Measurements from ENCODE around the gene TSR1.

Gene TSR1

GRCh38 chr17:2380950-2381649 is 44.8 kb upstream of the TSR1 start:
- intact Hi-C loops (cut with DNase I; ENCODE audit: low total_unique reads): loop anchor here (1.0 to 10.0 kb wide), 2 partner anchors 35 to 274 kb away; no protein-coding TSS in a partner anchor
- Histone ChIP-seq H3K27me3 (no peaks in the 10 kb centered on the region), H3K27ac (no peak overlapping the region), H3K4me1 (peaks cover 0 to 19% (median 3%) of the 10 kb centered on the region in 4 donors), H3K9me3 (no peaks in the 10 kb centered on the region), H3K4me3 (no peak overlapping the region), H3K36me3 (peaks cover under 1 to 73% (median 45%) of the 10 kb centered on the region in 3 donors)
- TF ChIP-seq CTCF (IDR thresholded peaks at IDR 0.05): no peak
- DNase-seq: no peak

GRCh38 chr17:2380226-2380922 is 44.1 kb upstream of the TSR1 start:
- TF ChIP-seq CTCF (IDR thresholded peaks at IDR 0.05): no peak
- Histone ChIP-seq H3K27ac (no peak overlapping the region), H3K36me3 (peaks cover 0 to 73% (median 45%) of the 10 kb centered on the region in 3 donors), H3K9me3 (no peaks in the 10 kb centered on the region), H3K4me3 (no peak overlapping the region), H3K4me1 (peaks cover 0 to 19% (median 3%) of the 10 kb centered on the region in 4 donors), H3K27me3 (no peaks in the 10 kb centered on the region)
- no peak for DNase-seq
- intact Hi-C loops (cut with DNase I; ENCODE audit: low total_unique reads): loop anchor here (10.0 kb wide), 1 partner anchor 274 kb away; no protein-coding TSS in a partner anchor

- H3K9me3 ChIP-seq: no peaks in the 10 kb centered on the region
- intact Hi-C loops (cut with DNase I; ENCODE audit: low total_unique reads): loop anchor here (10.0 kb wide), 1 partner anchor 275 kb away; no protein-coding TSS in a partner anchor
- TF ChIP-seq CTCF (IDR thresholded peaks at IDR 0.05): no peak
- H3K4me3 ChIP-seq: no peak overlapping the region
- H3K4me1 ChIP-seq: peaks cover 0 to 19% (median 3%) of the 10 kb centered on the region in 4 donors
- no peaks in the 10 kb centered on the region for H3K27me3 ChIP-seq
- DNase-seq: no peak
- H3K27ac ChIP-seq: no peak overlapping the region
- peaks cover 0 to 71% (median 47%) of the 10 kb centered on the region in 3 donors for H3K36me3 ChIP-seq
Measured at GRCh38 chr17:2379489-2380225, 43.4 kb upstream of the TSR1 start.

GRCh38 chr17:2378905-2379304 is 42.6 kb upstream of the TSR1 start:
- Histone ChIP-seq H3K9me3 (no peaks in the 10 kb centered on the region), H3K27ac (no peak overlapping the region), H3K36me3 (peaks cover 0 to 74% (median 55%) of the 10 kb centered on the region in 3 donors), H3K4me3 (no peak overlapping the region), H3K4me1 (peaks cover 0 to 19% (median 3%) of the 10 kb centered on the region in 4 donors), H3K27me3 (no peaks in the 10 kb centered on the region)
- TF ChIP-seq CTCF (IDR thresholded peaks at IDR 0.05): no peak
- DNase-seq: no peak
- intact Hi-C loops (cut with DNase I; ENCODE audit: low total_unique reads): no loop called here

GRCh38 chr17:2377659-2378058 is 41.4 kb upstream of the TSR1 start:
- intact Hi-C loops (cut with DNase I; ENCODE audit: low total_unique reads): no loop called here
- Histone ChIP-seq H3K9me3 (no peaks in the 10 kb centered on the region), H3K36me3 (peaks cover 6 to 87% (median 67%) of the 10 kb centered on the region in 3 donors), H3K4me1 (peaks cover 0 to 10% (median under 1%) of the 10 kb centered on the region in 4 donors), H3K27me3 (no peaks in the 10 kb centered on the region), H3K4me3 (no peak overlapping the region), H3K27ac (no peak overlapping the region)
- no peak for TF ChIP-seq CTCF (IDR thresholded peaks at IDR 0.05)
- no peak for DNase-seq

Measured in tibial artery (tissue), 4 donors.